Panc1 (cell line): ENCODE measurements around the gene TUBA1A. TPM values are rescaled to one million over a fixed set of nuclear protein-coding genes. Genes with fewer than 3 reads are reported as not detected.

Experiments
- ATAC-seq: fragments of 200-7000 bp; cut with Tn5 transposase; 2 replicates; pipeline ENCODE4 v1.9.1; 2020; ENCODE audit warnings: mild to moderate bottlenecking, moderate library complexity
- BruUV-seq: library from RNA; stranded (reverse); fragments of 400-500 nt; replicated peaks from 2 replicates; lab custom pipeline; 2021; lab: Mats Ljungman, UMichigan
- CTCF ChIA-PET: fragments of 300-600 bp; sonication (Branson Sonifier 250); formaldehyde crosslinking; loops from one replicate; lab custom pipeline; 2022; ENCODE audit warnings: antibody characterized with exemption; lab: Charles Lee
- POLR2A ChIA-PET: fragments of 300-600 bp; sonication (Branson Sonifier 250); formaldehyde crosslinking; loops from one replicate; lab custom pipeline; 2022; ENCODE audit warnings: antibody characterized with exemption; lab: Charles Lee
- DNase-seq: peaks from one replicate; pipeline ENCODE4 v3.0.0-alpha.2; 2010; ENCODE audit warnings: low read depth, low spot score
- H3K27ac ChIP-seq: 2 replicates; pipeline ENCODE4 v1.5.1; 2011; ENCODE audit warnings: mild to moderate bottlenecking, low read length, inconsistent platforms
- H3K27me3 ChIP-seq: fragments of 200-500 bp; sonication (Bioruptor generic); 2 replicates; pipeline ENCODE4 v1.6.0; 2014; ENCODE audit warnings: low read length, inconsistent platforms; ENCODE audit not compliant: control insufficient read depth, insufficient read depth
- H3K36me3 ChIP-seq: fragments of 200-500 bp; sonication (Bioruptor generic); 2 replicates; pipeline ENCODE4 v1.5.1; 2014; ENCODE audit warnings: inconsistent platforms, mild to moderate bottlenecking, low read length, moderate library complexity; ENCODE audit not compliant: control insufficient read depth, insufficient read depth
- H3K4me1 ChIP-seq: 2 replicates; pipeline ENCODE4 v1.5.1; 2011; ENCODE audit warnings: inconsistent platforms, mild to moderate bottlenecking, low read length, moderate library complexity; ENCODE audit not compliant: control insufficient read depth, insufficient read depth
- H3K4me3 ChIP-seq, 2 experiments: 2 replicates each; pipeline ENCODE4 v1.5.1; 2011 to 2012; ENCODE audit warnings: low read depth in 2 of 2, low read length in 2 of 2, mild to moderate bottlenecking in 2 of 2, inconsistent platforms in 1 of 2, moderate library complexity in 1 of 2
- H3K9me3 ChIP-seq: fragments of 200-500 bp; sonication (Bioruptor generic); 2 replicates; pipeline ENCODE4 v1.5.1; 2014; ENCODE audit warnings: low read depth, mild to moderate bottlenecking, inconsistent platforms, low read length, moderate library complexity; ENCODE audit not compliant: control insufficient read depth, insufficient read depth
- POLR2AphosphoS5 ChIP-seq: IDR thresholded peaks from 2 replicates; pipeline ENCODE4 v1.6.1; 2012; ENCODE audit warnings: mild to moderate bottlenecking, low read depth, low read length, moderate library complexity
- SIN3A ChIP-seq: IDR thresholded peaks from 2 replicates; pipeline ENCODE4 v1.6.1; 2012; ENCODE audit warnings: low read depth, mild to moderate bottlenecking, low read length, moderate library complexity, borderline replicate concordance; ENCODE audit not compliant: insufficient read depth
- TCF7L2 ChIP-seq: IDR thresholded peaks from 2 replicates; pipeline ENCODE4 v1.6.1; 2011; ENCODE audit warnings: mild to moderate bottlenecking, low read depth, low read length, inconsistent platforms
- in situ Hi-C: cut with HindIII; loops from 2 replicates; pipeline ENCODE4 v1.10.0; 2016; ENCODE audit warnings: low sequenced_read_pairs, low pct_unique_long_range_greater_than_20kb
- intact Hi-C: fragments of 100-400 bp; cut with micrococcal nuclease; formaldehyde crosslinking; loops from one replicate; pipeline ENCODE4 v1.10.0; 2022; ENCODE audit not compliant: unreplicated experiment
- total RNA-seq: library from RNA; stranded (reverse); gene quantifications from one replicate; pipeline ENCODE4 v1.2.1, GENCODE V29; 2021; ENCODE audit not compliant: unreplicated experiment
- TF ChIP-seq, protein P1 (sequence below): fragments of 450-650 bp; IDR thresholded peaks from 2 replicates; pipeline ENCODE4 v1.5.1; 2017; ENCODE audit warnings: mild to moderate bottlenecking
- TF ChIP-seq, protein P2 (sequence below), 2 experiments: IDR thresholded peaks; 2 replicates each; pipeline ENCODE4 v1.6.1; 2011 to 2012; ENCODE audit warnings: low read depth in 2 of 2, control low read depth in 1 of 2, low read length in 1 of 2, mild to moderate bottlenecking in 1 of 2, moderate library complexity in 1 of 2; ENCODE audit not compliant: insufficient read depth in 1 of 2

TUBA1A gene
- total RNA-seq, 1 experiment from 2014 or later, result 133 TPM

DNA sequence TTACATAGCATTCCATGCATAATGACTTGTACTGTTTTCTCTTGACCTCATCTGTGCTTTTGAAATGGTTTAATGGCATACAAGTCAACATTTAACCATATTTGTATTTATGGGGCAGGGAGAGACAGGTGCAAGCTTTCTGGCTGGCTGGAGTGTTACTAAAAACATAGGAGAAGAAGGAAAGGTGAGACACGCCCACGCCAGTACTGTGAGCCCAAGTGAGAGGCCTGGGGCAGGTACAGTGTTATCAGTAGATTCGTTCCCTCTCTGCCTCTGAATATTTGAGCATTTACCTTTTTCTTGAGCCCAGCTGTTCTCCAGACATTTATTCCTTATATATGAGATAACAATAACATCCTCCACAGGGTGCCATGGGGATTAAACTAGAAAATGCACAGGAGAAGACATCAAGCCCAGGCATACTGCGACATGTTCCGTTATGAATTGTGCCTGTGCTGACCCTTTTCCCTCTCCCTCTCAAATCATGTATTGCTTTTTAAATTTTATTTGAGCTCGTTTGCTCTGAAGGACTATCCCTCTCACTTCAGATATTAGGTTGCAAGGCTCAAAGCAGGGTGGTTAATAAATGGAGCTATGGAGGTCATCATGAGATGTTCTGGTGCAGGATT is 41.4 kb upstream of the TUBA1A start:
- ChIA-PET POLR2A (no interaction called here), CTCF (no interaction called here)
- H3K4me1 ChIP-seq, result peaks cover 4% of the 10 kb centered on the region; the same call in 1 of the 2 replicates
- no peak overlapping the region for H3K27ac ChIP-seq
- no peak overlapping the region for H3K4me3 ChIP-seq
- BruUV-seq, result no TSS peak
- no peaks in the 10 kb centered on the region for H3K36me3 ChIP-seq
- H3K9me3 ChIP-seq, result no peaks in the 10 kb centered on the region
- DNase-seq (no peak), ATAC-seq (no peak)
- H3K27me3 ChIP-seq, result no peaks in the 10 kb centered on the region
- TF ChIP-seq, protein P1, sequence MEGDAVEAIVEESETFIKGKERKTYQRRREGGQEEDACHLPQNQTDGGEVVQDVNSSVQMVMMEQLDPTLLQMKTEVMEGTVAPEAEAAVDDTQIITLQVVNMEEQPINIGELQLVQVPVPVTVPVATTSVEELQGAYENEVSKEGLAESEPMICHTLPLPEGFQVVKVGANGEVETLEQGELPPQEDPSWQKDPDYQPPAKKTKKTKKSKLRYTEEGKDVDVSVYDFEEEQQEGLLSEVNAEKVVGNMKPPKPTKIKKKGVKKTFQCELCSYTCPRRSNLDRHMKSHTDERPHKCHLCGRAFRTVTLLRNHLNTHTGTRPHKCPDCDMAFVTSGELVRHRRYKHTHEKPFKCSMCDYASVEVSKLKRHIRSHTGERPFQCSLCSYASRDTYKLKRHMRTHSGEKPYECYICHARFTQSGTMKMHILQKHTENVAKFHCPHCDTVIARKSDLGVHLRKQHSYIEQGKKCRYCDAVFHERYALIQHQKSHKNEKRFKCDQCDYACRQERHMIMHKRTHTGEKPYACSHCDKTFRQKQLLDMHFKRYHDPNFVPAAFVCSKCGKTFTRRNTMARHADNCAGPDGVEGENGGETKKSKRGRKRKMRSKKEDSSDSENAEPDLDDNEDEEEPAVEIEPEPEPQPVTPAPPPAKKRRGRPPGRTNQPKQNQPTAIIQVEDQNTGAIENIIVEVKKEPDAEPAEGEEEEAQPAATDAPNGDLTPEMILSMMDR, result no peak
- no peak for TF ChIP-seq SIN3A
- intact Hi-C loops (loop anchor here (10.0 kb wide), 1 partner anchor 95 kb away; the partner anchor contains the start of gene TUBA1B), in situ Hi-C loops (no loop called here)

DNA sequence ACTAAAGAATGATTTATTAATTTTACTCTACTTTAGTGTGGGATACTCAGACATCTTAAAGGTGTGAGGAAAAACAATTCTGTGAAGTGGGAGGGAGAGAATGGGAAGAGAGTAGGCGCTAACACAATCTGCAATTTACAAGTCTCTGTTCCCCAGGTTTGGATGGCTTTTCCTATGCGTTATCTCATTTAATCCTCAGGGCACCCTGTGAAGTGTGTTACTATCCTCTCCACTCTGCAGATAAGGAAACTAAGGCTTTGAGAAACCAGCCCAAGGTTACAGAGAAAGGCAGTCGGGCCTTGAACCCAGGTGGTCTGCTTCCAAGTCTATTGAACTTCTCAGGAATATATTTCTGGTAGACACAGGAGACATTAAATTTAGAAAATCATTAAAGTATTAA is 39.8 kb upstream of the TUBA1A start:
- ATAC-seq, result no peak
- Histone ChIP-seq H3K4me1 (no peaks in the 10 kb centered on the region), H3K27ac (no peak overlapping the region), H3K27me3 (no peaks in the 10 kb centered on the region), H3K4me3 (no peak overlapping the region), H3K9me3 (no peaks in the 10 kb centered on the region), H3K36me3 (no peaks in the 10 kb centered on the region)
- BruUV-seq, result no TSS peak
- ChIA-PET POLR2A (no interaction called here), CTCF (no interaction called here)
- TF ChIP-seq POLR2AphosphoS5 (no peak), SIN3A (no peak), TCF7L2 (no peak)
- TF ChIP-seq, protein P2, sequence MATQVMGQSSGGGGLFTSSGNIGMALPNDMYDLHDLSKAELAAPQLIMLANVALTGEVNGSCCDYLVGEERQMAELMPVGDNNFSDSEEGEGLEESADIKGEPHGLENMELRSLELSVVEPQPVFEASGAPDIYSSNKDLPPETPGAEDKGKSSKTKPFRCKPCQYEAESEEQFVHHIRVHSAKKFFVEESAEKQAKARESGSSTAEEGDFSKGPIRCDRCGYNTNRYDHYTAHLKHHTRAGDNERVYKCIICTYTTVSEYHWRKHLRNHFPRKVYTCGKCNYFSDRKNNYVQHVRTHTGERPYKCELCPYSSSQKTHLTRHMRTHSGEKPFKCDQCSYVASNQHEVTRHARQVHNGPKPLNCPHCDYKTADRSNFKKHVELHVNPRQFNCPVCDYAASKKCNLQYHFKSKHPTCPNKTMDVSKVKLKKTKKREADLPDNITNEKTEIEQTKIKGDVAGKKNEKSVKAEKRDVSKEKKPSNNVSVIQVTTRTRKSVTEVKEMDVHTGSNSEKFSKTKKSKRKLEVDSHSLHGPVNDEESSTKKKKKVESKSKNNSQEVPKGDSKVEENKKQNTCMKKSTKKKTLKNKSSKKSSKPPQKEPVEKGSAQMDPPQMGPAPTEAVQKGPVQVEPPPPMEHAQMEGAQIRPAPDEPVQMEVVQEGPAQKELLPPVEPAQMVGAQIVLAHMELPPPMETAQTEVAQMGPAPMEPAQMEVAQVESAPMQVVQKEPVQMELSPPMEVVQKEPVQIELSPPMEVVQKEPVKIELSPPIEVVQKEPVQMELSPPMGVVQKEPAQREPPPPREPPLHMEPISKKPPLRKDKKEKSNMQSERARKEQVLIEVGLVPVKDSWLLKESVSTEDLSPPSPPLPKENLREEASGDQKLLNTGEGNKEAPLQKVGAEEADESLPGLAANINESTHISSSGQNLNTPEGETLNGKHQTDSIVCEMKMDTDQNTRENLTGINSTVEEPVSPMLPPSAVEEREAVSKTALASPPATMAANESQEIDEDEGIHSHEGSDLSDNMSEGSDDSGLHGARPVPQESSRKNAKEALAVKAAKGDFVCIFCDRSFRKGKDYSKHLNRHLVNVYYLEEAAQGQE (IDR thresholded peaks at IDR 0.05; ENCODE audit: insufficient read depth in 1 of 2, low read depth in 2 of 2, low read length in 1 of 2), result no peak
- TF ChIP-seq, protein P1, result no peak
- intact Hi-C loops, result no loop called here
- no peak for DNase-seq
- in situ Hi-C loops, result no loop called here
